Gastrocnemius medialis (tissue), 4 donors: Measurements from ENCODE around the gene IQGAP2. TPM values are rescaled to one million over a fixed set of nuclear protein-coding genes. Genes with fewer than 3 reads are reported as not detected.

Source experiments
- ATAC-seq, 2 donors: fragments of 150-250 bp; one replicate each; pipeline ENCODE4 v1.9.1; 2016
- DNase-seq, 2 donors: peaks; one replicate each; pipeline ENCODE4 v3.0.0-alpha.2; 2019
- H3K27ac ChIP-seq, 4 donors: fragments of 200-600 bp; sonication (generic); 1 replicate in 1 of 4; 2 replicates in 3 of 4; pipeline ENCODE4 v1.5.1; 2016 to 2018; ENCODE audit warnings: mild to moderate bottlenecking in 2 of 4, moderate library complexity in 1 of 4
- H3K27me3 ChIP-seq, 3 donors: fragments of 200-600 bp; sonication (generic) in 2 of 3; 1 replicate in 1 of 3; 2 replicates in 2 of 3; pipeline versions ENCODE4 v1.5.1 to v1.6.0; 2016 to 2019; ENCODE audit warnings: mild to moderate bottlenecking in 1 of 3, moderate library complexity in 1 of 3
- H3K36me3 ChIP-seq, 2 donors: fragments of 200-600 bp; sonication (generic) in 1 of 2; one replicate each; pipeline ENCODE4 v1.5.1; 2017 to 2018
- H3K4me1 ChIP-seq, 2 donors: fragments of 200-600 bp; sonication (generic) in 1 of 2; one replicate each; pipeline ENCODE4 v1.5.1; 2016 to 2017; ENCODE audit warnings: mild to moderate bottlenecking in 2 of 2
- H3K4me3 ChIP-seq, 4 donors: fragments of 200-600 bp; sonication (generic) in 3 of 4; 1 replicate in 1 of 4; 2 replicates in 3 of 4; pipeline ENCODE4 v1.5.1; 2016 to 2019; ENCODE audit warnings: mild to moderate bottlenecking in 2 of 4
- H3K9me3 ChIP-seq, 3 donors: fragments of 200-600 bp; sonication (generic) in 2 of 3; 1 replicate in 1 of 3; 2 replicates in 2 of 3; pipeline ENCODE4 v1.5.1; 2016 to 2019
- POLR2A ChIP-seq, 2 donors: fragments of 450-650 bp; IDR thresholded peaks; one replicate each; pipeline ENCODE4 v1.6.1; 2017; ENCODE audit warnings: antibody characterized with exemption in 2 of 2, mild to moderate bottlenecking in 2 of 2, moderate library complexity in 2 of 2
- in situ Hi-C, 4 donors: fragments of 200-750 bp; cut with MboI; loops; one replicate each; pipeline versions ENCODE4 v1.15.0 to v1.8.0; 2017; ENCODE audit warnings: low sequenced_read_pairs in 4 of 4
- intact Hi-C: fragments of 100-400 bp; cut with DNase I; formaldehyde crosslinking; loops from one replicate; pipeline ENCODE4 v1.15.1; 2023; ENCODE audit warnings: low total_unique reads
- total RNA-seq, 4 donors: library from RNA; depleted of rRNA; stranded (reverse); fragments of >200 nt; gene quantifications; one replicate each; pipeline versions ENCODE4 v1.1.0 to v1.2.3, GENCODE V29; 2016
- TF ChIP-seq, protein P1 (sequence below), 5 experiments: fragments of 450-650 bp in 3 of 5; fragments of 200-600 bp in 2 of 5; sonication (generic) in 2 of 5; IDR thresholded peaks in 4 of 5; conservative IDR thresholded peaks in 1 of 5; 1 replicate in 4 of 5; 2 replicates in 1 of 5; pipeline ENCODE4 v1.5.1; 2016 to 2019; ENCODE audit warnings: antibody characterized with exemption in 5 of 5, mild to moderate bottlenecking in 3 of 5, moderate library complexity in 3 of 5

The IQGAP2 gene
- total RNA-seq, 4 donors from 2014 or later, result 1.5 to 6.8 (median 2.5) TPM

DNA sequence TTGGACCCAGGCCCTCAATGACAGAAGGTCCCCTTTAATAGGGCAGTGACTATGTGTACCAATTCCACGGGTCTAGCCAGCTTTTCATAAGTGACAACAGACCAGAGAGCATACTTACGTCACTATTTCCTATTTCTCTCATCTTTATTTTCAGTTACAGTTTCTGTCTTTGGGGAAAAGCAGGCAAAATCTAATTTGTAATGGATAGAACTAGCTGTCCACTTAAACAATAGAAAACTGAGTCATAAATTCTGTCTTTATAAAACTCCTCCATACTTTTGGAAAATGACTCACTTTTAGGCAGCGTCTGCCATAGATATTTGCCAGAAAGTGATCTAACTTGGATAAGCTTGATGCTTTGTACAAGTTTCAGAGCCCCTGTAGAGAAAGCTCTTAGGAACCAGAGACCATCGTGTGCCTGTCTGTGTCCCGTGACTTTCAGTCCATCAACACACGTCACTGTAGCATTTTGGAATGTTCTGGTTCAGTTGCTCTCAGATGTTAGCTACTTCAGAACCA is 118.2 kb downstream of the IQGAP2 start:
- ATAC-seq, result peak in 1 of 2 donors; percentile 62
- H3K27ac ChIP-seq, result no peak overlapping the region
- no peak for TF ChIP-seq POLR2A (IDR thresholded peaks at IDR 0.05)
- TF ChIP-seq, protein P1, sequence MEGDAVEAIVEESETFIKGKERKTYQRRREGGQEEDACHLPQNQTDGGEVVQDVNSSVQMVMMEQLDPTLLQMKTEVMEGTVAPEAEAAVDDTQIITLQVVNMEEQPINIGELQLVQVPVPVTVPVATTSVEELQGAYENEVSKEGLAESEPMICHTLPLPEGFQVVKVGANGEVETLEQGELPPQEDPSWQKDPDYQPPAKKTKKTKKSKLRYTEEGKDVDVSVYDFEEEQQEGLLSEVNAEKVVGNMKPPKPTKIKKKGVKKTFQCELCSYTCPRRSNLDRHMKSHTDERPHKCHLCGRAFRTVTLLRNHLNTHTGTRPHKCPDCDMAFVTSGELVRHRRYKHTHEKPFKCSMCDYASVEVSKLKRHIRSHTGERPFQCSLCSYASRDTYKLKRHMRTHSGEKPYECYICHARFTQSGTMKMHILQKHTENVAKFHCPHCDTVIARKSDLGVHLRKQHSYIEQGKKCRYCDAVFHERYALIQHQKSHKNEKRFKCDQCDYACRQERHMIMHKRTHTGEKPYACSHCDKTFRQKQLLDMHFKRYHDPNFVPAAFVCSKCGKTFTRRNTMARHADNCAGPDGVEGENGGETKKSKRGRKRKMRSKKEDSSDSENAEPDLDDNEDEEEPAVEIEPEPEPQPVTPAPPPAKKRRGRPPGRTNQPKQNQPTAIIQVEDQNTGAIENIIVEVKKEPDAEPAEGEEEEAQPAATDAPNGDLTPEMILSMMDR (IDR thresholded peaks at IDR 0.05 in 4 of 5, conservative IDR thresholded peaks at IDR 0.05 in 1 of 5), result no peak

DNA sequence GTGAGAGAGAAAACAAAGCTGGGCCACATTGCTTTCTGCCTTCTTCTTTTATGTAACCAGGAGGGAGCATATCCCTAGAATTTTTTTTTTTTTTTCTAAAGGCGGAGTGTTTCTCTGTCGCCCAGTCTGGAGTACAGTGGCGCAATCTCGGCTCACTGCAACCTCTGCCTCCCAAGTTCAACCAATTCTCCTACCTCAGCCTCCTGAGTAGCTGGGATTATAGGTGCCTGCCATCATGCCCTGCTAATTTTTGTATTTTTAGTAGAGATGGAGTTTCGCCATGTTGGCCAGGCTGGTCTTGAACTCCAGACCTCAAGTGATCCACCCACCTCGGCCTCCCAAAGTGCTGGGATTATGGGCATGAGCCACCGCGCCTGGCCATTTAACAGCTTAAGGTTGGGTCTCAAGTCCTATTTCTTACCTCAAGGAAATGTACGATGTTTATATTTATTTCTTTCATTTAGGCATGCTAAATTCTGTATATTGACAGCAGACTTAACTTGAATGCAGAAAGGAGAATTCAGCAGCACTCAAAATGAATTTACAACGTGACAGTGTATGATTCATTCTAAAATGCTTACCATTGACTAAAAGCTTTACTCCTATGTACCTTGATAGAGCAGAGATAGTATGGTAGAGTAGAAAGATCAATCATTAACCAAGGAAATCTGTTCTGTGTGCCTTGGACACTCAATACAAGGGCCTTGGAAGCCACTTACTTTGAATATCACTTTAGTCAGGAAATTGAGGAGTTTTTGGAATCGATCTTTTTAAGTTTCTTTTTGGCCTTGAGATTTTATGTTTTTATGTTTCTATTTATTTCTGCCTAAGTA is 119.2 kb downstream of the IQGAP2 start:
- H3K27me3 ChIP-seq, result no peaks in the 10 kb centered on the region
- in situ Hi-C loops (no loop called here), intact Hi-C loops (no loop called here)
- H3K9me3 ChIP-seq, result no peaks in the 10 kb centered on the region
- H3K4me1 ChIP-seq, result no peaks in the 10 kb centered on the region
- no peak overlapping the region for H3K27ac ChIP-seq
- DNase-seq, result no peak
- H3K36me3 ChIP-seq, result no peaks in the 10 kb centered on the region
- no peak for ATAC-seq
- no peak overlapping the region for H3K4me3 ChIP-seq
- TF ChIP-seq POLR2A (IDR thresholded peaks at IDR 0.05), result no peak
- TF ChIP-seq, protein P1 (IDR thresholded peaks at IDR 0.05 in 4 of 5, conservative IDR thresholded peaks at IDR 0.05 in 1 of 5), result no peak

More for the DNA sequence above, 118.2 kb downstream of the IQGAP2 start:
- in situ Hi-C loops (no loop called here), intact Hi-C loops (no loop called here)
- no peaks in the 10 kb centered on the region for H3K27me3 ChIP-seq
- H3K36me3 ChIP-seq, result no peaks in the 10 kb centered on the region
- H3K4me1 ChIP-seq, result no peaks in the 10 kb centered on the region
- H3K4me3 ChIP-seq, result no peak overlapping the region
- DNase-seq, result no peak
- H3K9me3 ChIP-seq, result no peaks in the 10 kb centered on the region

DNA sequence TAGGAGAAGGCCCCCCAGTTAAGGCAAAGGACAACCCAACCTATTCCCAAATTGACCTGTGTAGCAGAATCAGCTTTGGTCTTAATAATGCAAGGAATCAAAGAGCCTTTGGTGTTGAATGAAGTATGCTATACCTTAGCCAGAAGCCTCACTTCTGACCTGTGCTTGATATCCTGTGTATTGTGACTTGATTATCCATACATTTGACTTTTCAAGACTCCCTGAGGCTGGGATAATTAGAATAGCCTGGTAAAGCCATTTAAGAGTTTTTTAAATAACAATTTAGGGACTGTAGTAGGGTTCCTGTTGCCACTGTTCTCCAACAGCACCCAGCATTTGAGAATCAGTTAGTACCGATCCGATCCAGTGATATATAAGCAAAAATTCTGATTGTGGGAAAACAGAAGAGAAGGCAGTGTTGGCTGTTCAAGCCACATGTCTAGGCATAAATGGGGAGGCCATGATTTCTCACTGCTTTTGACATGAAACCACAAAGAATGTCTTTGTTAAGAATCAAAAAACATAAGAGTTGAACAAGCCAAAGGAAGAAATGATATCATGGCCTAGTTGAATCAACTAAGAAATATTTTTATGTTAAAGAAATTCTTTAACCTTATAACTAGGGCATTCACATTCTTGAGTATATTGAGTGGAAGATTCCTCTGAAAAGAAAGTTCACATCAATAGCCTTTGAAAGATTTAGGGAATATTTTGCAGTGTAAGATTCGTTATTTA is 121.2 kb downstream of the IQGAP2 start:
- intact Hi-C loops, result no loop called here
- ATAC-seq, result no peak
- in situ Hi-C loops, result no loop called here

DNA sequence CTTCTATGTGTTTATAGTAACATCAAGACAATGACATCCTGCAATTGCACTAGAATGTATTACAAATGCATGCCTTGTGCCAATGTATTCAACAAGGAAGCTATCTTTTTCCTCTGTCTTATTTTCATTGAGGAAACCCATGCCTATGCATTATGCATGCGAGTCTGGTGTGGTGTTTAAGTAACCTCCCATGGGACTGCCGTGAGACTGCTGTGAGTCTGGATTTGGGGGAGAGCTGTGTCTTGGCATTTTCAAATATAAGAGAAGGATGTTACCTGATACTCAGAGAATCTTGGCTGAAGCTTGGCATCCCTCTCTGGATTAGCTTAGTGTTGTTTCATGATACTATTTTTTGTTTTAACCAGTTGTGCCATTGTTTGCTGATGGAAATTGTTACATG is 121.8 kb downstream of the IQGAP2 start:
- no peaks in the 10 kb centered on the region for H3K4me1 ChIP-seq
- in situ Hi-C loops (no loop called here), intact Hi-C loops (no loop called here)
- no peaks in the 10 kb centered on the region for H3K9me3 ChIP-seq
- TF ChIP-seq, protein P1 (IDR thresholded peaks at IDR 0.05 in 4 of 5, conservative IDR thresholded peaks at IDR 0.05 in 1 of 5), result no peak
- TF ChIP-seq POLR2A (IDR thresholded peaks at IDR 0.05), result no peak
- no peak for ATAC-seq
- DNase-seq, result no peak
- no peaks in the 10 kb centered on the region for H3K27me3 ChIP-seq
- H3K27ac ChIP-seq, result no peak overlapping the region
- no peak overlapping the region for H3K4me3 ChIP-seq
- H3K36me3 ChIP-seq, result no peaks in the 10 kb centered on the region

More for the DNA sequence above, 121.2 kb downstream of the IQGAP2 start:
- H3K4me1 ChIP-seq, result no peaks in the 10 kb centered on the region
- no peak for DNase-seq
- no peak overlapping the region for H3K27ac ChIP-seq
- no peak overlapping the region for H3K4me3 ChIP-seq
- TF ChIP-seq, protein P1 (IDR thresholded peaks at IDR 0.05 in 4 of 5, conservative IDR thresholded peaks at IDR 0.05 in 1 of 5), result no peak
- no peak for TF ChIP-seq POLR2A (IDR thresholded peaks at IDR 0.05)
- no peaks in the 10 kb centered on the region for H3K9me3 ChIP-seq
- H3K36me3 ChIP-seq, result no peaks in the 10 kb centered on the region
- H3K27me3 ChIP-seq, result no peaks in the 10 kb centered on the region
